Embryonic facial prominence (tissue), 1 donor: ENCODE data around the gene POPDC2.
"Not testable (repeated sequence)": the region's sequence is repeated elsewhere in the genome, so short reads cannot be mapped to it uniquely, and the experiment has no call there.

ENCODE experiments used
- DNase-seq: peaks from one replicate; pipeline ENCODE4 v3.0.0-alpha.2; 2016; ENCODE audit errors: extremely low spot score

POPDC2 gene

GRCh38 chr3:119613201-119613600, 47.2 kb downstream of the POPDC2 start:
- no peak for DNase-seq

GRCh38 chr3:119611664-119612063, 48.7 kb downstream of the POPDC2 start:
- DNase-seq: no peak

- no peak for DNase-seq
These were observed 51.1 kb downstream of the POPDC2 start for GRCh38 chr3:119609301-119609700.

GRCh38 chr3:119608405-119609000, 51.9 kb downstream of the POPDC2 start:
- DNase-seq: no peak

- DNase-seq: no peak
These were observed 55.5 kb downstream of the POPDC2 start for GRCh38 chr3:119604878-119605277.

GRCh38 chr3:119602676-119603075, 57.7 kb downstream of the POPDC2 start:
- DNase-seq: no peak

GRCh38 chr3:119601154-119601553, 59.2 kb downstream of the POPDC2 start:
- DNase-seq: no peak

- no peak for DNase-seq
These were observed 59.7 kb downstream of the POPDC2 start for GRCh38 chr3:119600732-119601131.

- DNase-seq: no peak
These were observed 60.7 kb downstream of the POPDC2 start for GRCh38 chr3:119599558-119600174.

GRCh38 chr3:119598410-119599098, 61.8 kb downstream of the POPDC2 start:
- no peak for DNase-seq

GRCh38 chr3:119597548-119598288, 62.7 kb downstream of the POPDC2 start, which contains the start of gene PLA1A:
Gene PLA1A (plus strand): TSS chr3:119597885. CDS start chr3:119597914, 29 bp downstream.
- no peak for DNase-seq

- no peak for DNase-seq
These were observed 64.0 kb downstream of the POPDC2 start for GRCh38 chr3:119596398-119596797.

GRCh38 chr3:119595639-119596334, 64.6 kb downstream of the POPDC2 start:
- DNase-seq: no peak

- DNase-seq: not testable (repeated sequence)
These were observed 65.5 kb downstream of the POPDC2 start for GRCh38 chr3:119594929-119595328.

- no peak for DNase-seq
These were observed 66.3 kb downstream of the POPDC2 start for GRCh38 chr3:119594066-119594465.

- no peak for DNase-seq
These were observed 67.5 kb downstream of the POPDC2 start for GRCh38 chr3:119592861-119593260.
